Ovary (tissue), 9 donors: ENCODE data around the gene DAPL1. TPM values are rescaled to one million over a fixed set of nuclear protein-coding genes. Genes with fewer than 3 reads are reported as not detected.

Source experiments
- DNase-seq, 5 donors: peaks; one replicate each; pipeline ENCODE4 v3.0.0-alpha.2; 2019 to 2020
- H3K27ac ChIP-seq, 2 donors: fragments of 200-600 bp; one replicate each; pipeline versions ENCODE4 v1.5.1 to v1.8.0; 2019 to 2022
- H3K27me3 ChIP-seq: fragments of 200-600 bp; one replicate; pipeline ENCODE4 v1.8.0; 2022
- H3K36me3 ChIP-seq: fragments of 200-600 bp; sonication (generic); one replicate; pipeline ENCODE4 v1.5.1; 2019
- H3K4me1 ChIP-seq: one replicate; pipeline ENCODE4 v1.8.1; 2013; ENCODE audit warnings: mild to moderate bottlenecking, moderate library complexity; ENCODE audit not compliant: insufficient read depth
- H3K4me3 ChIP-seq: fragments of 200-600 bp; sonication (generic); one replicate; pipeline ENCODE4 v1.5.1; 2017
- H3K9me3 ChIP-seq, 2 donors: fragments of 200-600 bp in 1 of 2; sonication (generic) in 1 of 2; one replicate each; pipeline versions ENCODE4 v1.5.1 to v1.8.1; 2013 to 2019; ENCODE audit warnings: mild to moderate bottlenecking in 1 of 2, moderate library complexity in 1 of 2
- EP300 ChIP-seq: sonication (generic); formaldehyde crosslinking; IDR thresholded peaks from one replicate; pipeline ENCODE4 v1.6.1; 2017; ENCODE audit warnings: antibody characterized with exemption
- POLR2A ChIP-seq: fragments of 450-650 bp; IDR thresholded peaks from one replicate; pipeline ENCODE4 v1.6.1; 2017; ENCODE audit warnings: antibody characterized with exemption, mild to moderate bottlenecking, moderate library complexity
- WGBS, 3 donors: extraction: QIAGEN DNeasy Blood & Tissue Kit in 1 of 3; methylation state at CpG; one replicate each; pipeline versions ENCODE4 v1.1.5 to v1.1.7; 2013 to 2017; 5-methylcytosine and 5-hydroxymethylcytosine counted together
- intact Hi-C, 4 donors: fragments of 100-400 bp; cut with DNase I; formaldehyde crosslinking; loops; one replicate each; pipeline versions ENCODE4 v1.11.0 to v1.15.1; 2022 to 2023
- polyA plus RNA-seq, 2 donors: library from polyadenylated mRNA; stranded (reverse); fragments of 200-250 nt in 1 of 2; fragments of 350-450 nt in 1 of 2; fragmentation: Illumina TruSeq in 1 of 2; extraction: RNeasy Lipid Tissue Mini Kit (QIAGEN cat#74804) in 1 of 2; gene quantifications; one replicate each; pipeline ENCODE4 v1.2.3, GENCODE V29; 2013 to 2014
- total RNA-seq, 7 donors: library from RNA; depleted of rRNA in 2 of 7; stranded (reverse); fragments of >200 nt in 2 of 7; fragmentation: NEBNext Ultra II Directional in 3 of 7; extraction: Animal tissue kit (Norgen Biotek cat#: 25700) in 3 of 7; gene quantifications; one replicate each; pipeline versions ENCODE4 v1.1.0 to v1.2.4, GENCODE V29; 2016 to 2023
- TF ChIP-seq, protein P1 (sequence below), 3 donors: fragments of 450-650 bp in 2 of 3; fragments of 200-600 bp in 1 of 3; IDR thresholded peaks; one replicate each; pipeline versions ENCODE4 v1.5.1 to v1.8.0; 2016 to 2022; ENCODE audit warnings: antibody characterized with exemption in 3 of 3, mild to moderate bottlenecking in 1 of 3
- donor health status: DM: no; HTN: no; CAD: no; lungs with moderate emphysema.
- donor health status: DM: no; HTN: no; CAD: no.
- donor health status: Bipolar disorder and iron deficiency.
- donor health status: DM: yes; HTN: yes; CAD: no.
- donor health status: DM: no; HTN: no; CAD: no.
- donor health status: DM: yes; HTN: yes; CAD: no.

DAPL1 gene
- total and polyA plus RNA-seq, 9 donors, result 1.2 to 64.2 (median 3.7) TPM; not detected in 2

DNA sequence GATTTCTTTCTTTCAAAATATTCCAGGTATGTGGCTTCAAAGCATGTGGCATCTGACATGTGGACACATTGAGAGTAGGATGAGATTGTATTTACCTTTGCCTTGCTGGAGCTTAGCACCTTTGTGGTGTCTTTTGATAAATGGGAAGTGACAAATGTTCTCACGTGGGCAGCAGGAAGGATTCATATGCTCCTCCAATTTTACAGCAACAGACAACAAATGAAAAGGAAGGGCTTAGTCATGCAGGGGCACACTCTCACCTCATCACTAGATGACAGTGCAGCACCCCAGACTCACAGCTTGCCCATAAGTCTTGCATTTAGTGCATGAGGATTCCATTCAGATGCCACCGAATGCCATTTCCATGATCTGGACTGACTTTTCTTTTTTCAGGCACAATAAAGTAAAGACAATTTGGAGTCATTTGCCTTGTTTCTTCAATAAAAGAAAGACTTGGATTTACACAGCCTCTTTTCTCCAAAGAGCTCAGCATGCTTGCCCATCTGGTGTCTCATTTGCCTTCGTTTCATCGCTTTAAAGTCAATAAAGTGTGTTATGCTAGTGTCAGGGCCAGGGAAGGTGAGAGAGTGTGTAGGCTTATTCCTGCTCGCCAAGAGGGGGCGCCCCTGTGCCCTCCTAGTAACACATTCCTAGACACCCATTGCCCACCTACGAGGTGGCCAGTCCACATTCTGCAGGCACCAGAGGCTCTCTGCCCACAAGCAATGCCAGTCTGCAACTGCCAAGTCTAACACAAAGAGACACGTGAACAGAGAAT, 39.6 kb upstream of the DAPL1 start:
- no peaks in the 10 kb centered on the region for H3K36me3 ChIP-seq
- H3K27ac ChIP-seq, result no peak overlapping the region
- intact Hi-C loops, result loop anchor here in 2 of 4 donors (10.0 kb wide), 2 partner anchors 571 to 1261 kb away; no protein-coding TSS in a partner anchor
- 59 to 64% (median 61%) methylated on average over 8 of the region's 8 CpGs for WGBS, 3 donors
- peaks cover 4% of the 10 kb centered on the region for H3K4me1 ChIP-seq
- no peaks in the 10 kb centered on the region for H3K27me3 ChIP-seq
- no peak overlapping the region for H3K4me3 ChIP-seq
- no peaks in the 10 kb centered on the region for H3K9me3 ChIP-seq
- TF ChIP-seq EP300, result no peak
- TF ChIP-seq POLR2A, result no peak
- TF ChIP-seq, protein P1, sequence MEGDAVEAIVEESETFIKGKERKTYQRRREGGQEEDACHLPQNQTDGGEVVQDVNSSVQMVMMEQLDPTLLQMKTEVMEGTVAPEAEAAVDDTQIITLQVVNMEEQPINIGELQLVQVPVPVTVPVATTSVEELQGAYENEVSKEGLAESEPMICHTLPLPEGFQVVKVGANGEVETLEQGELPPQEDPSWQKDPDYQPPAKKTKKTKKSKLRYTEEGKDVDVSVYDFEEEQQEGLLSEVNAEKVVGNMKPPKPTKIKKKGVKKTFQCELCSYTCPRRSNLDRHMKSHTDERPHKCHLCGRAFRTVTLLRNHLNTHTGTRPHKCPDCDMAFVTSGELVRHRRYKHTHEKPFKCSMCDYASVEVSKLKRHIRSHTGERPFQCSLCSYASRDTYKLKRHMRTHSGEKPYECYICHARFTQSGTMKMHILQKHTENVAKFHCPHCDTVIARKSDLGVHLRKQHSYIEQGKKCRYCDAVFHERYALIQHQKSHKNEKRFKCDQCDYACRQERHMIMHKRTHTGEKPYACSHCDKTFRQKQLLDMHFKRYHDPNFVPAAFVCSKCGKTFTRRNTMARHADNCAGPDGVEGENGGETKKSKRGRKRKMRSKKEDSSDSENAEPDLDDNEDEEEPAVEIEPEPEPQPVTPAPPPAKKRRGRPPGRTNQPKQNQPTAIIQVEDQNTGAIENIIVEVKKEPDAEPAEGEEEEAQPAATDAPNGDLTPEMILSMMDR (IDR thresholded peaks at IDR 0.05), result no peak
- no peak for DNase-seq

DNA sequence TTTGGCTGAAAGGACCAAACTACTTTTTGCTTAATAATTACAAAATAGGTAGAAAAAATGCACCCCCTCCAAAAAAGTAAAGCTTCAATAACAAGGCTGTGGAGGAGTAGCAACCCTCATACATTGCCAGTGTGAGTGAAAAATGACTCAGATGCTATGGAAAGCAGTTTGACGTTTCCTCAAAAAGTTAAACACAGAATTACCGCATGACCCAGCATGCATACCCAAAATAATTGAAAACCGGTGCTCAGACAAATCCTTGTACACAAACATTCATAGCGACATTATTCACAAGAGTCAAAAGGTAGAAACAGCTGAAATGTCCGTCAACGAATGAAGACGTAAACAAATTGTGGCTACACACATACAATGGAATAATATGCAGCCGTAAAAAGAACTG, 38.8 kb upstream of the DAPL1 start:
- intact Hi-C loops, result loop anchor here in 2 of 4 donors (10.0 kb wide), 2 partner anchors 572 to 1262 kb away; no protein-coding TSS in a partner anchor
- peaks cover 4% of the 10 kb centered on the region for H3K4me1 ChIP-seq
- no peaks in the 10 kb centered on the region for H3K36me3 ChIP-seq
- WGBS, 3 donors, result 86 to 87% (median 86%) methylated on average over 8 of the region's 8 CpGs
- H3K4me3 ChIP-seq, result no peak overlapping the region
- H3K27ac ChIP-seq, result no peak overlapping the region
- DNase-seq, result no peak
- no peaks in the 10 kb centered on the region for H3K9me3 ChIP-seq
- no peaks in the 10 kb centered on the region for H3K27me3 ChIP-seq
- TF ChIP-seq EP300 (no peak), POLR2A (no peak)
- TF ChIP-seq, protein P1 (IDR thresholded peaks at IDR 0.05), result no peak

DNA sequence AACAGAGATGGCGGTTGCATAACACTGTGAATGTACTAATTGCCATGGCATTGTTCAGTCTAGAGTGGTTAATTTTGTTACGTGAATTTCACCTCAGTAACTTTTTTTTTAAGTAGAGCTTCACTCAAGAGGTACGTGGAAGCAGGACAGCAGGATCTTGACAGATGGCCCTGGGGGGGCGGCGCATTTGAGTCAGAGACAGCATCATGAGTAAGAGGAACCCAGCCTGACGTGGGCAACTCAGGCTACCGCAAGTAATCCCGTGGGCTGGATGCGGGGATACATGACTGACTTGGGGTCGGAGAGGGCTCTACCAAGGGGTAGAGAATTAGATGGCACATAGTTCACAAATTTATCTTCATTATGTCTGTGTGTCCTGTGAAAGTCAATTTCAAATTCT, 38.1 kb upstream of the DAPL1 start:
- no peak overlapping the region for H3K4me3 ChIP-seq
- H3K27me3 ChIP-seq, result no peaks in the 10 kb centered on the region
- peaks cover 4% of the 10 kb centered on the region for H3K4me1 ChIP-seq
- H3K27ac ChIP-seq, result no peak overlapping the region
- intact Hi-C loops, result loop anchor here in 2 of 4 donors (10.0 kb wide), 2 partner anchors 572 to 1262 kb away; no protein-coding TSS in a partner anchor
- no peaks in the 10 kb centered on the region for H3K9me3 ChIP-seq
- no peak for TF ChIP-seq EP300
- 87 to 91% (median 88%) methylated on average over 10 of the region's 10 CpGs for WGBS, 3 donors
- H3K36me3 ChIP-seq, result no peaks in the 10 kb centered on the region
- DNase-seq, result no peak

DNA sequence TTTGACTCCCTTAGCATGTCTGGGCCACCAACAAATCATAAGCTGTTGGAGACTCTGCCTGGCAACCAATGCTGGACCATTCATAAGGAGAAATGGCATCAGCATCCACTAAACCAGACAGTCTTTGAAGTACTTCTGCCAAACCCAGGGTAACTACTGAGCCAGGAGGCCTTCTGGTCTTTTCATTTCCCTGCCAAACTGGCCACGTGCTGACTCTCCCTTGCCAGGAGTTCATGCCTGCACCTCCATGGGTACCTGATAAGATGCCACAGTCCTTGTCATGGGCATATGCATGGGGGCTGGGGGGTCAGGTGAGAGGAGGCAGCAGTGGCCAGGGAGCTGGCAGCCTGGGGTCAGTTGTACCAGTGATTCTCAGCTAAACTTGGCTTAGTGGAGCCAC, 34.2 kb upstream of the DAPL1 start:
- DNase-seq, result no peak

More for the DNA sequence above, 34.2 kb upstream of the DAPL1 start:
- intact Hi-C loops, result no loop called here
- H3K27me3 ChIP-seq, result no peaks in the 10 kb centered on the region
- H3K4me3 ChIP-seq, result no peak overlapping the region
- no peaks in the 10 kb centered on the region for H3K4me1 ChIP-seq
- TF ChIP-seq, protein P1 (IDR thresholded peaks at IDR 0.05), result no peak
- TF ChIP-seq EP300 (no peak), POLR2A (no peak)
- no peak overlapping the region for H3K27ac ChIP-seq
- no peaks in the 10 kb centered on the region for H3K36me3 ChIP-seq
- no peaks in the 10 kb centered on the region for H3K9me3 ChIP-seq
- WGBS, 3 donors, result 35 to 71% (median 52%) methylated on average over 1 of the region's 1 CpG
